ENCODE measurements around the gene ASRGL1.
"Not testable (repeated sequence)": the region's sequence is repeated elsewhere in the genome, so short reads cannot be mapped to it uniquely, and the experiment has no call there.

ASRGL1 gene

GRCh38 chr11:62338218-62338617, 970 bp downstream of the ASRGL1 start:
- H3K27ac Mint-ChIP-seq: no peak overlapping the region
- peaks cover 53% of the 10 kb centered on the region for H3K27me3 Mint-ChIP-seq
- H3K36me3 Mint-ChIP-seq (ENCODE audit: low read depth): no peaks in the 10 kb centered on the region
- peaks cover 11% of the 10 kb centered on the region for H3K4me1 Mint-ChIP-seq (ENCODE audit: low read depth)
- DNase-seq: no peak
- peak overlapping the region; percentile 78 for H3K4me3 Mint-ChIP-seq
- H3K9me3 Mint-ChIP-seq: no peaks in the 10 kb centered on the region

GRCh38 chr11:62340269-62340901, 3.1 kb downstream of the ASRGL1 start:
- no peak overlapping the region for H3K4me3 Mint-ChIP-seq
- no peaks in the 10 kb centered on the region for H3K9me3 Mint-ChIP-seq
- no peak overlapping the region for H3K27ac Mint-ChIP-seq
- peaks cover 34% of the 10 kb centered on the region for H3K27me3 Mint-ChIP-seq
- no peaks in the 10 kb centered on the region for H3K36me3 Mint-ChIP-seq (ENCODE audit: low read depth)
- peak; percentile 54 for DNase-seq
- H3K4me1 Mint-ChIP-seq (ENCODE audit: low read depth): peaks cover 11% of the 10 kb centered on the region

- no peak for DNase-seq
- no peaks in the 10 kb centered on the region for H3K36me3 Mint-ChIP-seq (ENCODE audit: low read depth)
These were observed 4.3 kb downstream of the ASRGL1 start for GRCh38 chr11:62341588-62341987.

GRCh38 chr11:62343646-62344190, 6.5 kb downstream of the ASRGL1 start:
- H3K27me3 Mint-ChIP-seq; H3K36me3 Mint-ChIP-seq (ENCODE audit: low read depth); H3K9me3 Mint-ChIP-seq; H3K4me3 Mint-ChIP-seq; DNase-seq; H3K27ac Mint-ChIP-seq; H3K4me1 Mint-ChIP-seq (ENCODE audit: low read depth): not testable (repeated sequence)

More at GRCh38 chr11:62341588-62341987, 4.3 kb downstream of the ASRGL1 start:
- no peak overlapping the region for H3K4me3 Mint-ChIP-seq
- peaks cover 10% of the 10 kb centered on the region for H3K4me1 Mint-ChIP-seq (ENCODE audit: low read depth)
- no peaks in the 10 kb centered on the region for H3K9me3 Mint-ChIP-seq
- no peak overlapping the region for H3K27ac Mint-ChIP-seq
- peaks cover 22% of the 10 kb centered on the region for H3K27me3 Mint-ChIP-seq

DNA sequence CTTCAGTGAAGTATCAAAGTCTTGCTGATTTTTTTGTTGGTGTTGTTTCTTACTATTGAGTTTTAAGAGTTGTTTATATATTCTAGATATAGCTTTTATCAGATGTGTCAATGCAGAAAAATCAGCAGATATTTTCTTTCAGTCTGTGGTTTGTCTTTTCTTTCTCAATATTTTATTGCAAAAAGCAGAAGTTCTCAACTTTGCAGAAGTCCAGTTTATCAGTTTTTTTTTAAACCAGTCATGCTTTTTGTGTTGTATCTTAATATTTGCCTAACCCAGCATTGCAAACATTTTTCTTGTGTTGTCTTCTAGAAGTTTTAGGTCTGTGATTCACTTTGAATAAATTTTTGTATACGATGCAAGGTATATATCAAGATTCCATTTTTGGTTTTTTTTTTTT, 7.0 kb downstream of the ASRGL1 start:
- H3K4me3 Mint-ChIP-seq: no peak overlapping the region
- H3K36me3 Mint-ChIP-seq (ENCODE audit: low read depth): no peaks in the 10 kb centered on the region
- DNase-seq: no peak
- H3K27me3 Mint-ChIP-seq: peaks cover 4% of the 10 kb centered on the region
- no peak overlapping the region for H3K27ac Mint-ChIP-seq
- no peaks in the 10 kb centered on the region for H3K9me3 Mint-ChIP-seq
- no peaks in the 10 kb centered on the region for H3K4me1 Mint-ChIP-seq (ENCODE audit: low read depth)

- Mint-ChIP-seq H3K9me3 (no peaks in the 10 kb centered on the region), H3K27me3 (peaks cover 3% of the 10 kb centered on the region), H3K36me3 (ENCODE audit: low read depth) (no peaks in the 10 kb centered on the region), H3K27ac (no peak overlapping the region), H3K4me3 (no peak overlapping the region), H3K4me1 (ENCODE audit: low read depth) (no peaks in the 10 kb centered on the region)
- no peak for DNase-seq
These were observed 8.6 kb downstream of the ASRGL1 start for GRCh38 chr11:62345861-62346260.

DNA sequence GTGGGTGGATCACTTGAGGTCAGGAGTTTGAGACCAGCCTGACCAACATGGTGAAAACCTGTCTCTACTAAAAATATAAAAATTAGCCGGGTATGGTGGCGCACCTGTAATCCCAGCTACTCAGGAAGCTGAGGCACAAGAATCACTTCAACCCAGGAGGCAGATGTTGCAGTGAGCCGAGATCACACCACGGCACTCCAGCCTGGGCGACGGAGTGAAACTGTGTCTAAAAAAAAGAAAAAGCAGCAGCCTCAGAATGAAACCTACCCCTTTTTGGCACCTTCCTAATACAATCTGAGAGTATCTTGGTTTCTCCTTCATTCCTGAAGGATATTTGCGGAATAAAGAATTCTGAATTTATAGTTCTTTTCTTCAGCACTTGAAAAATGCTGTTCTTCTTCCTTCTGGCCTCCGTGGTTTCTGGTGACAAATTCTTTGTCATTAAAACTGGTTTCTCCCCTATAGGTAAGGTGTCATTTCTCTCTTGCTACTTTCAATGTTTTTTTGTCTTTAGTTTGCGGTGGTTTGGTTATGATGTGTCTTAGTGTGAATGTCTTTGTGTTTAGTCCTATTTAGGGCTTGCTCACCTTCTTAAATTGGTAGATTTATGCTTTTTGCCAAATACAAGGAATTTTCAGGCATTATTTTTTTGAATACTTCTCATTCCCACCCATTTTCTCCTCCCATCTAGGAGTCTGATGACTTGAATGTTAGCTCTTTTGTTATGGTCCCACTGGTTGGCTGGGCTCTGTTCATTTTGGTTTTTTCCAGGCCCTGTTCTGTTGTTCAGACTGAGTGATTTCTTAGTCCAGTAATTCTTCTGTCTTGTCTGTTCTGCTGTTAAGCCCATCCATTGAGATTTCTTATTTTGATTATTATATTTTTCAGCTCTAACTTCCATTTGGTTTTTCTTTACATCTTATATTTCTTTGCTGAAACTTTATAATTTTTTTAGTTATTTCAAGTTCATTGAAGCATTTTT, 15.4 kb downstream of the ASRGL1 start:
- H3K4me3 Mint-ChIP-seq: no peak overlapping the region
- no peaks in the 10 kb centered on the region for H3K9me3 Mint-ChIP-seq
- H3K27me3 Mint-ChIP-seq: peaks cover 3% of the 10 kb centered on the region
- peak overlapping the region; percentile 61 for H3K27ac Mint-ChIP-seq
- no peak for DNase-seq
- no peaks in the 10 kb centered on the region for H3K36me3 Mint-ChIP-seq (ENCODE audit: low read depth)
- peaks cover 14% of the 10 kb centered on the region for H3K4me1 Mint-ChIP-seq (ENCODE audit: low read depth)

GRCh38 chr11:62353841-62354240, 16.6 kb downstream of the ASRGL1 start:
- H3K27ac Mint-ChIP-seq: no peak overlapping the region
- H3K27me3 Mint-ChIP-seq: peaks cover 3% of the 10 kb centered on the region
- H3K4me3 Mint-ChIP-seq: no peak overlapping the region
- no peaks in the 10 kb centered on the region for H3K36me3 Mint-ChIP-seq (ENCODE audit: low read depth)
- peaks cover 14% of the 10 kb centered on the region for H3K4me1 Mint-ChIP-seq (ENCODE audit: low read depth)
- no peak for DNase-seq
- H3K9me3 Mint-ChIP-seq: no peaks in the 10 kb centered on the region

DNA sequence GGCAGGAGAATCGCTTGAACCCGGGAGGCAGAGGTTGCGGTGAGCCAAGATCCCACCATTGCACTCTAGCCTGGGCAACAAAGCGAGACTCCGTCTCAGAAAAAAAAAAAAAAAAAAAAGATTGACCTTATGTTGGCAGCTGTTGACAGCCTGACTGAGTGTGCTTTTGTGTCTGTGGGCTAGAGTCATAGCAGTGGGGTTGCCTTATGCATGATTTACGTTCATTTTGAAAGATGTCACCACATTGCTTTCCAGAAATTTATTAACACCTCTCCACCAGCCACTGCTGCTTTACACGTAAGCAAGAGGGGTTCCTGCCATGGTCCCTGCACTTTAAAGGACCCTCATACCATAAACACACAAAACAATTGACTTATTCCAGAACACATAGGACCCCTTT, 21.0 kb downstream of the ASRGL1 start:
- DNase-seq: no peak
- no peak overlapping the region for H3K27ac Mint-ChIP-seq
- no peaks in the 10 kb centered on the region for H3K27me3 Mint-ChIP-seq
- H3K9me3 Mint-ChIP-seq: no peaks in the 10 kb centered on the region
- H3K4me3 Mint-ChIP-seq: no peak overlapping the region
- no peaks in the 10 kb centered on the region for H3K36me3 Mint-ChIP-seq (ENCODE audit: low read depth)
- peaks cover 2% of the 10 kb centered on the region for H3K4me1 Mint-ChIP-seq (ENCODE audit: low read depth)

DNA sequence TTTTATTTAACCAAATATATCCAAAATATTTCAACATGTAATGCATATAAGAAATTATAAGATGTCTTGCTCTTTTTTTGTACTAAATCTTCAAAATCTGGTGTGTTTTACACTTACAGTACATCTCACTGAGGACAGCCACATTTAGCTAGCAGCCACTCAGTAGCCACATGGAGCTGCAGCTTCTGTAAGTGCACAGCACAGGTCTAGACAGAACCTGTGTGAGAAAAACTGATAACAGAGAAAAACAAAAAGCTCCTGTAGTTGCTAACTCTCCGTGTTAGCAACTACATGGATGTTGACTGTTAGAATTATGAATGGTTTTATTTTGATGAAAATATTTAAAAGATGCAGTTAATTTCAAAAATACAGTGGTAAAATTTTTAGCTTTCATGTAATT, 22.2 kb downstream of the ASRGL1 start:
- no peaks in the 10 kb centered on the region for H3K36me3 Mint-ChIP-seq (ENCODE audit: low read depth)
- H3K4me1 Mint-ChIP-seq (ENCODE audit: low read depth): no peaks in the 10 kb centered on the region
- no peaks in the 10 kb centered on the region for H3K27me3 Mint-ChIP-seq
- H3K4me3 Mint-ChIP-seq: no peak overlapping the region
- no peak overlapping the region for H3K27ac Mint-ChIP-seq
- DNase-seq: no peak
- H3K9me3 Mint-ChIP-seq: no peaks in the 10 kb centered on the region

DNA sequence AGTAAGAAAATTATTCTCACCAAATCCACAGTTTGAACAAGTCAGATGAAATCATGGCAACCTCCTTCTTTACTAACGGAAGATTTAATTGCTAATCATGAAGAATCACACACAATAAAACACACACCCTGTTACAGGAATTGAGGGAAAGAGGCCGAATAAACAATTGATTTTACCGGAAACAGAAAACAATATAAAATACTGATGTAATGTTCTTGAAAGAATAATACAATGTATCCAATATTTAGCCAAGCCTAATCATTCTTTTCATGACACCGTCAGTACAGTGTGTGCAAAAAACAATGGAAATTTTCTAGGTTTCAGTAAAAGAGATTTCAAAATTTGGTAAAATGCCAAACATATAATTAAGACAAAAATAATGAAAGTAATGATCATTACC, 23.4 kb downstream of the ASRGL1 start:
- Mint-ChIP-seq H3K27ac (no peak overlapping the region), H3K4me3 (no peak overlapping the region), H3K9me3 (no peaks in the 10 kb centered on the region), H3K4me1 (ENCODE audit: low read depth) (no peaks in the 10 kb centered on the region), H3K27me3 (no peaks in the 10 kb centered on the region), H3K36me3 (ENCODE audit: low read depth) (no peaks in the 10 kb centered on the region)
- DNase-seq: no peak

DNA sequence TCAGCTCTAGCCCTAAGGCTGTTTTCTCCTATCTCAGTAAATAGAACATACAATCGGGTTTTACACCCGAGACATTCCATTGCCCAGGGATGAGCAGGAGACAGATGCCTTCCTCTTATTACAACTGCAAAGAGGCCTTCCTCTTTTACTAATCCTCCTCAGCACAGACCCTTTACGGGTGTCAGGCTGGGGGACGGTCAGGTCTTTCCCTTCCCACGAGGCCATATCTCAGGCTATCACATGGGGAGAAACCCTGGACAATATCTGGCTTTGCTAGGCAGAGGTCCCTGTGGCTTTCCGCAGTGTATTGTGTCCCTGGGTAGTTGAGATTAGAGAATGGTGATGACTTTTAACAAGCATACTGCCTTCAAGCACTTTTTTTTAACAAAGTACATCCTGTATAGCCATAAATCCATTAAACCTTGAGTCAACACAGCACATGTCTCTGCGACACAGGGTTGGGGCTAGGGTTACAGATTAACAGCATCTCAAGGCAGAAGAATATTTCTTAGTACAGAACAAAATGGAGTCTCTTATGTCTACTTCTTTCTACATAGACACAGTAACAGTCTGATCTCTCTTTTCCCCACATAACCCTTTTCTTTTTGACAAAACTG, 31.7 kb downstream of the ASRGL1 start:
- H3K27me3 Mint-ChIP-seq; DNase-seq; H3K9me3 Mint-ChIP-seq; H3K4me3 Mint-ChIP-seq; H3K27ac Mint-ChIP-seq; H3K36me3 Mint-ChIP-seq (ENCODE audit: low read depth): not testable (repeated sequence)
- peaks cover 13% of the 10 kb centered on the region for H3K4me1 Mint-ChIP-seq (ENCODE audit: low read depth)

DNA sequence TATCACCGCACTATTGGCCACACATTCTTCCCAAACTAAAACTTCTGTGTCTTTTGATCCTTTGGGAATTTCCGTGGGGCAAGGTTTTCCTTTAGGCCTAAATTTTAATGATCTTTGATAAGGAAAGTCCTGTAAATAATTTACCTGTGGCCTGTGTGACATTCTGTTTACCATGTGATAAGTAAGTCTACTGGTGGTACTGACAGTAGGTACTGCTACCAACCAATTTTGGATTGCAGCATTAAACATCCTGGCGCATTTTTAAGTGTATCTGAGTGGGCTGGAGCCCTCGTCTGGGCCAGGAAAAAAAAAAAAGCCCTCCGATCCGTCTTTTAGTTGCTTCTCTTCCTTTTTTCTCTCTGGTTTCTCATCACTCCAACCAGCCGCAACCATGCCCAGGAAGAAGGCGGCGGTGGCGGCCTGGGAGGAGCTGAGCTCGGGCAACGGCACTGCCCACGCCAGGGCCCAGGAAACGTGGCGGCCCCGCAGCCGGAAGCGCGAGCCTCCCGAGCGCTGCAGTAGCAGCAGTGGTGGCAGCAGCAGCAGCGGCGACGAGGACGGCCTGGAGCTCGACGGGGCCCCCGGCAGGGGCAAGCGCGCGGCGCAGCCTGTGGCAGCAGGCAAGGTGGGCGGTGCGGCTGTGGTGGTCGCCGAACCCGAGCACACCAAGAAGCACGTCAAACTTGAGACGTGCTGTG, 33.6 kb downstream of the ASRGL1 start:
- Mint-ChIP-seq H3K27me3 (no peaks in the 10 kb centered on the region), H3K9me3 (peaks cover 3% of the 10 kb centered on the region), H3K27ac (peak overlapping the region; percentile 85), H3K4me3 (peak overlapping the region; percentile 45), H3K4me1 (ENCODE audit: low read depth) (peaks cover 13% of the 10 kb centered on the region), H3K36me3 (ENCODE audit: low read depth) (no peaks in the 10 kb centered on the region)
- DNase-seq: peak; percentile 62

GRCh38 chr11:62372871-62373270, 35.6 kb downstream of the ASRGL1 start:
- H3K27me3 Mint-ChIP-seq: no peaks in the 10 kb centered on the region
- H3K9me3 Mint-ChIP-seq: peaks cover 3% of the 10 kb centered on the region
- DNase-seq: no peak
- no peak overlapping the region for H3K4me3 Mint-ChIP-seq
- no peaks in the 10 kb centered on the region for H3K36me3 Mint-ChIP-seq (ENCODE audit: low read depth)
- H3K27ac Mint-ChIP-seq: no peak overlapping the region
- H3K4me1 Mint-ChIP-seq (ENCODE audit: low read depth): peaks cover 12% of the 10 kb centered on the region

All from activated T-cell treated with anti-CD3 and anti-CD28 coated beads, Interleukin-2, amount 50 U/mL, for 24 hours (primary cell).